ENCODE measurements around the gene FOXB1.

Gene FOXB1

DNA sequence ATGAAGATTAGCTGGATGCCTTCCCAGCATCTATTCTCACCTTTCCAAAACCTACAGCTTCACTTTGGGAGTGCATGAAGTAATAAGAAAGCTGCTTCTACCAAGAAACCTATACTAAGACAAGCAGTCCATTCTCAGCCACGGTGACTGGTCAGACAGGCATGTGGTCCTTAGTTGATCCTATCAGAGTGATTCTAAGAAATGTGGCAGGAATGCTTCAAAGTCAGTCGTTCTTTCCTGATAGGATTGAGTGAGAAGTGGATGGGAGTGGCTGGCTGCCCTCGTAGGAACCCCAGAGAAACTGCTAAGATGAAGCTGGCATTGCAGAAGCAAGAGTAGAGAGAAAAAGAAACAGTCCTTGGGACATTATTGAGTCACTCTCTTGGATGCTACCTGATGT is 16.6 kb downstream of the FOXB1 start:
- no peak for DNase-seq

GRCh38 chr15:60021589-60022378 is 17.7 kb downstream of the FOXB1 start:
- DNase-seq, result no peak

- no peak for DNase-seq
Observed at GRCh38 chr15:60022379-60022741, 18.2 kb downstream of the FOXB1 start.

GRCh38 chr15:60026555-60026954 is 22.4 kb downstream of the FOXB1 start:
- DNase-seq, result no peak

DNA sequence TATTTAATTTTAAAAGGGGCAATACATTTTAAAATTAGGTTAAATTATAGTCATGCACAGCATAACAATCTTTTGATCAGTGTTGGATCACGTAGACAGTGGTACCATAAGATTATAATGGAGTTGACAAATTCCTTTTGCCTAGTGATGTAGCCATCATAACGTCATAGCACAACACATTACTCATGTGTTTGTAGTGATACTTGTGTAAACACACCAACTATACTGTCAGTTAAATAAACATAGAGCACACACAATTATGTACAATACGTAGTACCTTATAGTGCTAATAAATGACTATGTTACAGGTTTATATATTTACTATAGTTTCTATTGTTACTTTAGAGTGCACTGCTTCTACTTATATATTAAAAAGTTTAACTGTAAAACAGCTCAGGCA is 31.2 kb downstream of the FOXB1 start:
- DNase-seq, result no peak

DNA sequence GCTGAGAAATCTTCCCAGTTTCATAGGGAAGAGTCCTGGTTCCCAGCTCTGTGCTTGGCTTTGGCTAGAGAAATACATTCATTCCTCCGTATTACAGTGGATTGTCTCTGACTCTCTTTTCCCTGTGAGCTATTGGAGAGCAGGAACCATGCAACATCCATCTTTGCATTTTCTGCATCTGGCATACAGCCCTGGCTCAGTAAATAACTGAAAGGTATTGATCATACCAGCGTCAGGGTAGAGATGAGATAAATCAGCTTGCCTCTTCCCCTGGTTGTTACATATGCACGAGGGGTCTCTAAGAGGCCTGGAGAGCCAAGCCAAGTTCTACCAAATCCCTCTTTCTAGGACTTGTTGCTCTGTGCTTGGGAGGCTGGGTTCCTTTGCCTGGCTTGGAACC is 35.2 kb downstream of the FOXB1 start:
- DNase-seq, result no peak

DNA sequence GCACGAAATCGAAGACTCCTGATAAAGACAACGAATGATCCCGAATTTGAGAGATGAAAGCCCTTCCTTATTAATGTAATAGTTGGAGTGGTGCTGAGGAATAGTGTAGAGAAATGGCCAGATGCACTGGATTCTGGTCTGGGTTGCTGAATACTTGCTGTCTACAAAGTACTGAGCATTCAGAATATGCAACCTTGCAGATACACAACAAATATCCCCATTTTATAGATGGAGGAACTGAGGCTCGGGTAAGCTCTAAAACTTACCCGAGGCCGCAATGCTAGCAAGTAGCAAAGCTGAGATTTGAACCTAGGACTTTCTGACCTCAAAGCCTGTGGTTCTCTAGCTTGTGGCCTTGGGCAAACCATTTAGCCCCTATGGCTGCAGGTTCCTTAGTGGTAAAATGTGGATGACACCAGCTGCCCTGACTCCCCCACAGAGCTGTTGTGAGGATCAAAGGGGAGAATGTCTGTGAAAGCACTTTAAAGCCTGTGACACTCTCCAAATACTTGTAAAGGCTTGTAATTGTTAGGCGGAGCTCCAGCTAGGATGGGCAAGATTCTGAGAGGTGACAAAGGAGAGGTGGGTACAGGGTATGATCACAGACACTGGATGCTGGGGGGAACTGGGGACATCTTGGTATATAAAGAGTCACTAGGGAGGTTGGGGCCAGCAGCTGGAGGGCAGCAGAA is 39.8 kb downstream of the FOXB1 start:
- no peak for DNase-seq

DNA sequence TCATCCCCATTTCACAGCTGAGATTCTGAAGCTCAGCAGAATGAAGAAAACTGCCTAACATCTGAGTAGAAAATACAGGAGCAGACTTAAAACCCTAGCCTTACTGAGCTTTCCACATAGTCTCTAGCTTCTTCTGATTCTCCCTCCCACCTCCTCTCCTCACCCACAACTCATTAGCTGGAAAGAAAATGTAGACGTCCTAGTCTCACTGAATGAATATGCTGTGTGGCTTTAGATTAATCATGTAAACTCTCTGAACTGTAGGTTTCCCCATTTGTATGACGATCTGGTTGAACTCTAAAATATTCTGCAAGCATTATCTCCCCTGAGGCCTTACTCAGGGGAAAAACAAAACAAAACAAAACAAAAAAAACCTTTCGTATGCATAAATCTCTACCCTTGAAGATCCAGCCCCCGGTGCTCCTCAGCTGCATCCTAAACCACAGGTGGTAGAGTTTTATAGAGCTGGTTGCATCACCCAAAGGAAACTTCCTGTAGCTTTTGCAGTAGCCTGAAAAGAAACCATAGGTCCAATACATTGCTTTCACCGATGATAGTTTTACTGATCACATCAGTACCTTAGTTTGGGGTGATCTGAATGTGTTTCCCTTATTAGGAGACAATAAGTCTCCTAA is 40.6 kb downstream of the FOXB1 start:
- DNase-seq, result no peak

- no peak for DNase-seq
Observed at GRCh38 chr15:60047701-60048100, 43.6 kb downstream of the FOXB1 start.

DNA sequence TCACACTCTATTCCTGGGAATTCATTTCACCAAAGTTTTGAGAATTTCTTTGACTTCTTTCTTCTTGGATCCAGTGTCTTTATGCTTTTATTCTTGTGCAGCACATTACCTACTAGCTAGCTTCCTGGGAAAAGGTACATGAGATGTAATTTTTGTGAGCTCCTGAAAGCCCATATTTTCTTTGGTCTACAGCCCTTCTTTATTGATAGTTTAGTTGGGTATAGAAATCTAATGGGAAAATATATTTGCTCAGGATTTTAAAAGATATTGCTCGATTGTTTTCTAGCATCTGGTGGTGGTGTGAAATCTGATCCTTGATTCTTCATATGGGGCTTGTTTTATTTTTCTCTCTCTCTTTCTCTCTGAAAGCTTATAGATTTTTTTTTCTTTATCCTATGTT is 45.8 kb downstream of the FOXB1 start:
- no peak for DNase-seq

GRCh38 chr15:60052796-60053195 is 48.7 kb downstream of the FOXB1 start:
- no peak for DNase-seq

GRCh38 chr15:60054472-60054871 is 50.4 kb downstream of the FOXB1 start:
- DNase-seq, result no peak
